Cardiac septum (tissue), 1 donor: ENCODE results near the gene TM2D3. TPM values are rescaled to one million over a fixed set of nuclear protein-coding genes. Genes with fewer than 3 reads are reported as not detected.

Experiments
- DNase-seq: peaks from one replicate; pipeline ENCODE4 v3.0.0-alpha.2; 2020; ENCODE audit warnings: low spot score
- intact Hi-C: fragments of 100-400 bp; cut with DNase I; formaldehyde crosslinking; loops from one replicate; pipeline ENCODE4 v1.14.0; 2022
- total RNA-seq: library from RNA; stranded (reverse); fragmentation: NEBNext Ultra II Directional; extraction: Animal tissue kit (Norgen Biotek cat#: 25700); gene quantifications from one replicate; pipeline ENCODE4 v1.2.1, GENCODE V29; 2021
- donor health status: DM: no; HTN: no; CAD: no.

TM2D3 gene
- total RNA-seq, 1 donor from 2014 or later, result 45.0 TPM

GRCh38 chr15:101613130-101614000, 38.8 kb downstream of the TM2D3 start:
- intact Hi-C loops, result no loop called here
- DNase-seq, result peak; percentile 86

- intact Hi-C loops, result no loop called here
- no peak for DNase-seq
These were observed 39.5 kb downstream of the TM2D3 start for GRCh38 chr15:101612676-101613075.

GRCh38 chr15:101611580-101612299, 40.4 kb downstream of the TM2D3 start:
- intact Hi-C loops, result no loop called here

GRCh38 chr15:101611007-101611406, 41.2 kb downstream of the TM2D3 start:
- no peak for DNase-seq
- intact Hi-C loops, result no loop called here

More at GRCh38 chr15:101611580-101612299, 40.4 kb downstream of the TM2D3 start:
- DNase-seq, result no peak

- intact Hi-C loops, result no loop called here
- no peak for DNase-seq
These were observed 41.6 kb downstream of the TM2D3 start for GRCh38 chr15:101610611-101611000.

- no peak for DNase-seq
- intact Hi-C loops, result no loop called here
These were observed 42.2 kb downstream of the TM2D3 start for GRCh38 chr15:101609742-101610610.

- DNase-seq, result no peak
- intact Hi-C loops, result no loop called here
These were observed 44.0 kb downstream of the TM2D3 start for GRCh38 chr15:101608201-101608600.

- intact Hi-C loops, result no loop called here
- no peak for DNase-seq
These were observed 45.1 kb downstream of the TM2D3 start for GRCh38 chr15:101607108-101607507.

GRCh38 chr15:101604124-101604874, 47.9 kb downstream of the TM2D3 start:
- intact Hi-C loops, result no loop called here
- no peak for DNase-seq

GRCh38 chr15:101602801-101603200, 49.4 kb downstream of the TM2D3 start:
- DNase-seq, result no peak
- intact Hi-C loops, result no loop called here

GRCh38 chr15:101600035-101600434, 52.1 kb downstream of the TM2D3 start:
- intact Hi-C loops, result no loop called here
- DNase-seq, result no peak

- intact Hi-C loops, result no loop called here
- DNase-seq, result no peak
These were observed 53.1 kb downstream of the TM2D3 start for GRCh38 chr15:101599091-101599490.

- no peak for DNase-seq
- intact Hi-C loops, result no loop called here
These were observed 54.7 kb downstream of the TM2D3 start for GRCh38 chr15:101597360-101597928.

GRCh38 chr15:101596633-101597032, 55.5 kb downstream of the TM2D3 start:
- intact Hi-C loops, result no loop called here
- no peak for DNase-seq

Other genes starting within 250 kb of the TM2D3 start
- gene PCSK6, start 162.7 kb downstream of the TM2D3 start, total RNA-seq, result 10.6 TPM
- gene TARS3, start 72.1 kb upstream of the TM2D3 start, total RNA-seq, result 27.3 TPM
- not detected for gene OR4F6, start 151.1 kb upstream of the TM2D3 start, total RNA-seq
- gene OR4F15, start 159.8 kb upstream of the TM2D3 start, total RNA-seq, result not detected